Mesenteric fat pad (tissue), 1 donor: ENCODE results near the gene HOXC6. TPM values are rescaled to one million over a fixed set of nuclear protein-coding genes. Genes with fewer than 3 reads are reported as not detected.
"Not testable (repeated sequence)": the region's sequence is repeated elsewhere in the genome, so short reads cannot be mapped to it uniquely, and the experiment has no call there.

Source experiments
- DNase-seq: peaks from one replicate; pipeline ENCODE4 v3.0.0-alpha.2; 2020; ENCODE audit warnings: low spot score
- total RNA-seq: library from RNA; stranded (reverse); fragmentation: NEBNext Ultra II Directional; extraction: Animal tissue kit (Norgen Biotek cat#: 25700); gene quantifications from one replicate; pipeline ENCODE4 v1.2.1, GENCODE V29; 2021
- donor health status: DM: yes; HTN: yes; CAD: no.

Gene HOXC6
- total RNA-seq, 1 donor from 2014 or later, result 0.74 TPM

DNA sequence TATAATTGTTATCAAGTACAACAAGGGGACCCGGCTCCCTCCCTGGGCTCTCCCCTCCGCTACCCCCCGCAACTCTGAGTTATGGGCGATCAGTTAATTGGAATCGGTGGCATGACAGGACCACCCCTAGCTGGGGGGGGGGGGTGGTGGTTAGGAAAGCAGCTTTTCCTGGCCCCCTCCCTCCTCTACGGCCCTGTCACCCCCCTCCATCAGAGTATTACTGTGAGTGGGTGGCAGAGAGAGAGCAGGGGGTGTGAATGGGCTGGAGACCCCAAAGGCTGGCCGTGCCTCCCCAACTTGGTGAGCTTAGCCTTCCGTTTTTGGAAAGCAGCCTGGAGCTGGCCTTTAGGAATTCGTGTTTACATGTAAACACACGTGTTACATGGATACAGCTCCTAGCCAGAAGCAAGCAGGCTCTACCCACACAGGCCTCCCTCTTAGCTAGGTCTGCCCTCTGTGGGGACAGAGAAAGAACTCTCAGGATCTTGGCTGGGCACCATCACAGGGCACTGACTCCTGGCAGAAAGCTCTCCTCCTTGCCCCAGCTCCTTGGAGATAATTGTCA is 24.3 kb downstream of the HOXC6 start:
- DNase-seq, result peak; percentile 64

DNA sequence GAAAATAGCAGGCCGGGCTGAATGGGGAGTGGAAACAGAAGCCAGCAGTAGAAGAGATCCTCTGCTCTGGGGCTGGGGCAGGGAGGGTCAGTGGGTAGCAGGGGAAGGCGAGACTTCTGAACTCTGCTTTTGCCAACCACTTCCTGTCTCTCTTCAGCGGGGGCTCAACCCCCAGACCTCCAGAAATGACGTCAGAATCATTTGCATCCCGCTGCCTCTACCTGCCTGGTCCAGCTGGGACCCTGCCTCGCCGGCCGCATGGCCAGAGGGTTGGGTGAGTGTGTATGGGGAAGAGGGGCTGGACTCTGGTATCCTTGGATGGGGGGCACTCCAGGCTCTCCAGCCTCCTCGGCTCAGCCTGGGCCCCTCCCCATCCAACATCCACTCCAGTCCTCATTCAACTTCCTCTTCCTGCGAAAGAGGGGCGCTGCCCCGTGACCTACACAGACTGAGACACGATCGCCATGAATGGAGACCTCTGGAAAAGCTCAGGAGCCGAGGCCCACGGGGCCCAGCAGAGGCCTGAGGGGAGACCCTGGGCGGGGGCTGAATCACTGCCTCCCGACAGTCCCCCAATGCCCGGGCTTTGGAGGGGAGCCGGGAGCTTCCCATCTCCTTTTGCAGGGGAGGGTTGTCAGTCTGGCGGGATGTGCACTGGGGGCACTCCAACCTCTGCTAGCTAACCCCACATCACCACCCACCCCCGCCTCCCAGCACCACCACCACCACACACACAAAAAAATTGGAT is 24.9 kb downstream of the HOXC6 start:
- peak; percentile 82 for DNase-seq

DNA sequence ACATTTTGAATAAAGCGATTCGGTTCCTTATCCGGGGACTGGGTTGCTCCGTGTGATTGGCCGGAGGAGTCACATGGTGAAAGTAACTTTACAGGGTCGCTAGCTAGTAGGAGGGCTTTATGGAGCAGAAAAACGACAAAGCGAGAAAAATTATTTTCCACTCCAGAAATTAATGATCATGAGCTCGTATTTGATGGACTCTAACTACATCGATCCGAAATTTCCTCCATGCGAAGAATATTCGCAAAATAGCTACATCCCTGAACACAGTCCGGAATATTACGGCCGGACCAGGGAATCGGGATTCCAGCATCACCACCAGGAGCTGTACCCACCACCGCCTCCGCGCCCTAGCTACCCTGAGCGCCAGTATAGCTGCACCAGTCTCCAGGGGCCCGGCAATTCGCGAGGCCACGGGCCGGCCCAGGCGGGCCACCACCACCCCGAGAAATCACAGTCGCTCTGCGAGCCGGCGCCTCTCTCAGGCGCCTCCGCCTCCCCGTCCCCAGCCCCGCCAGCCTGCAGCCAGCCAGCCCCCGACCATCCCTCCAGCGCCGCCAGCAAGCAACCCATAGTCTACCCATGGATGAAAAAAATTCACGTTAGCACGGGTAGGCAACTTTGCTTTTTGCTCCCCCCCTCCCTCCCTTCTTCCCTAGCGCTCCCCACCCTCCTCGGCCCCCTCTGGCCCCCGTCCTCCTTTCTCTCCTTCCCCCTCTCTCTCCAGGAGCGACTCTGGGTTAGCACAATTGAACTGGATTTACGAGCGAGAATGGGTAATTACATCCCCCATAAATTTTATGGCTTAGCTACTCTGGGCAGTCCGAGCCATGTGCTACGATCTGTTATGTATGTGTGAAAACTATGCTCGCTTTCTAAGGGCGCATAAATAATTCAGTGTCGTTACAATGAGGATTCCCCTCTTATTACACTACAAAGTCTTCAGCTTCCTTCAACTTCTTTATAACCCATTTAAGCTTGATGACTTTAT is 25.8 kb downstream of the HOXC6 start, which contains the start of gene HOXC4:
Gene HOXC4, plus strand, starts transcription at position 85 of the 991 bp plus-strand sequence. Its CDS starts 88 bp downstream, at position 173.
- peak; percentile 88 for DNase-seq

DNA sequence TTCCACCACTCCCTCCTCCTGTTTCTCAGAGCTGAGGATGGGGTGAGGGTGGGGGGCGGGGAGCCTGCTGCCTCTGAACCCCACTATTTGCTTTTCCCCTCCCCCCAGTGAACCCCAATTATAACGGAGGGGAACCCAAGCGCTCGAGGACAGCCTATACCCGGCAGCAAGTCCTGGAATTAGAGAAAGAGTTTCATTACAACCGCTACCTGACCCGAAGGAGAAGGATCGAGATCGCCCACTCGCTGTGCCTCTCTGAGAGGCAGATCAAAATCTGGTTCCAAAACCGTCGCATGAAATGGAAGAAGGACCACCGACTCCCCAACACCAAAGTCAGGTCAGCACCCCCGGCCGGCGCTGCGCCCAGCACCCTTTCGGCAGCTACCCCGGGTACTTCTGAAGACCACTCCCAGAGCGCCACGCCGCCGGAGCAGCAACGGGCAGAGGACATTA is 26.5 kb downstream of the HOXC6 start:
- peak; percentile 78 for DNase-seq

DNA sequence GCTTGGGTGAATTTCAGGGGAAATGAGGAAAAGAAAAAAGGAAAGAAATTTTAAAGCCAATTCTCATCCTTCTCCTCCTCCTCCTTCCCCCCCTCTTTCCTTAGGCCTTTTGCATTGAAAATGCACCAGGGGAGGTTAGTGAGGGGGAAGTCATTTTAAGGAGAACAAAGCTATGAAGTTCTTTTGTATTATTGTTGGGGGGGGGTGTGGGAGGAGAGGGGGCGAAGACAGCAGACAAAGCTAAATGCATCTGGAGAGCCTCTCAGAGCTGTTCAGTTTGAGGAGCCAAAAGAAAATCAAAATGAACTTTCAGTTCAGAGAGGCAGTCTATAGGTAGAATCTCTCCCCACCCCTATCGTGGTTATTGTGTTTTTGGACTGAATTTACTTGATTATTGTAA is 27.3 kb downstream of the HOXC6 start:
- no peak for DNase-seq

DNA sequence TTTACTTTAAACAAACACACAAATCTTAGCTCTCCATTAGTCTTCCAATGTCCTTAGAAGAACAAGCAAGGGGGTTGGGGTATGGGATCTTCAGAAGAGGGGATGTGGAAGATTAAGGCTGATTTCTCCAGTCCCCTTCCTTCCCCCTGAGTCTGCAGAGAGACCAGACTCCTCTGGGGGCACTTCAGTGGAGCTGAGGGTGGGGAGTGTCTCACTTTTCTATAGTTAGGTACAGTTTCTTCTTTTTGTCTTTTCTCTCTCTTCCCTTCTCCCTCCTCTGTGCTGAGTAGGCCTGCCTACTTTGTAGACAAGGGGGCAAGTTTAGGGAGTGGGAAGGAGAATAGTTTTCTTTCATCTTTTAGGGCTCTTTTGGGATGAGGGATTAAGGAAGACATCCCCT is 27.9 kb downstream of the HOXC6 start:
- DNase-seq, result no peak

DNA sequence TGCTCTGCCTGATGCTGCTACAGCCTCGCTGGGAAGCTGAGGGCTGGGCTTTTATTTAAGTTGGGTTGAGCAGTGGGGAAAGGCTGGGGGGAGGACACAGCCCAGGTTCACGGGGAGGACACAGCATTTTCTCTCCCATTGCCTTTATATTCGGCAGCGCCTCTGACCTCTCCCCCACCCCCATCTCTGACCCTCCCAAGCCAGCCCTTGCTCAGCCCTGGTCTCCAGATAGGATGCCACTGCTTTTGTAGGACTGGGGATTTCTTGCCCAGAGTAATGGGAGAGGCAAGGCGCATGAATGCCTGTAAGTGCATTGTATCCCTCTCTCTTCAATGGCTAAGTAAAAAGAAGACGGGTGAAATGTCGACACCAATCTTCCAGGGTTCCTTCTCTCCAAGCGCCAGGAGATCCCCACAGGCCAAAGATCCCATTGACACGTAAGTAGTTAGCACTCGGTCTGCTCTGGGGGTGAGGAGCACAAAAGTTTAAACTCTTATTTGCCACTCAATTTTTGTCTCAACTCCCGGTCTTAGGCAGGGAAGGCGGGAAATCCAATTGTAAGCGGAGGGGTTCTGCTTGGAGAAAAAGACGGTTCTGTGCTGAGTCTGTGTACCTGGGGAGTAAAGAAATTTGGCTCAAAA is 30.0 kb downstream of the HOXC6 start:
- no peak for DNase-seq

DNA sequence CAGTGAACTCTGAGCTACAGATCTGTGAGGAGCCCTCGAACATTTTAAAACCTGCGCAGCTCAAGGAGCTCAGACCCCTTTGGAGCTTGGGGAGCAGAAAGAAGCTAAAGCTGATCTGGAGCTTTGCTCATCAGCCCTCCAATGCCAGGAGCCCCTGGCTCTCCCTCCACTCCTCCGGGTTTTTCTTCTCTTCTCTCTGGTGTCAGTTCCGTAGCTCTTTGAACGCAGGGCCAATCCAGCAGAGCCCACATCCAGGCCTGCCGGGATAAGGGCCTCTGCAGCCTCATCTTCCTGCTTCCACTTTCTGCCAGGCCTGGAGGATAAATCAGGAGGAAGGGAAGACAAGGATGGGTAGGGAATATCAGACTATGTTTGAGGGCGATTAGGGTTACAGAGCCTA is 31.4 kb downstream of the HOXC6 start:
- DNase-seq, result peak; percentile 60

DNA sequence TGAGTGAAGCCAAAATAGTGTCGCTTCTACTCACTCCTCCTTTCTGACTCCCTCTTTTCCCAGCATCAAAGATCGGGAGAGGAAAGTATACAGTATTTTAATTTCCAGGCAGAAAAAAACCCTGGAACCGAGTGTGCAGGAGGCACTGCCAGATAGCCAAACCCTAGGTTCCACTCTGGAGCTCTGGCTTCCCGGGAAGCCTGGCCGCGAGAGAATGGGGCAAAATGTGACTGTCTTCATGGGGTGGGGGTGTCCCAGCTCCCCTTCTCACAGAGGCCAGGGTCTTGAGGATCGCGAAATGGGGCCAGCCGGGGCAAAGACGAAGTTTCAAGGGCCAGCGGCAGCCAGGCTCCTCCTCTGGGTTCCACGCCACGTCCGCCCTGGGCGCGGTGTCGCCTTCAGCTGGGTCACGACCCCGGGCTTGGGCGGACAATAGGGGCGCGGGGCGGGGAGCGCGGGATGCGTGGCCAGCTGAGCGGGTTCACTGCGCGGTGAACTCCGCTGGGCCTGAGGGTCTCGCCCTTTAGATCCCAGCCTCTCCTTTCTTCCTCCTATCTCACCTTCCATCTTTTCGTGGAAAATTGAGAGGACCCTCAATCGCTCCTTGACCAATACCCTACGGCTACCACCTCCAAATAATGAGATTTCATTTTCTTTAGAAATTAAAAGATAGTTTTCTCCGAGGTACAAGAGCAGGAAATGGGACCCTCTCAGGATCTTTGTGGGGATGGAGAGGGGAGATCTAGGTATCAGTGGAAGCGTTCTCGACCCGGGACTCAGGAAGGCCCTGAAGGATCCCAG is 32.1 kb downstream of the HOXC6 start:
- peak; percentile 85 for DNase-seq

DNA sequence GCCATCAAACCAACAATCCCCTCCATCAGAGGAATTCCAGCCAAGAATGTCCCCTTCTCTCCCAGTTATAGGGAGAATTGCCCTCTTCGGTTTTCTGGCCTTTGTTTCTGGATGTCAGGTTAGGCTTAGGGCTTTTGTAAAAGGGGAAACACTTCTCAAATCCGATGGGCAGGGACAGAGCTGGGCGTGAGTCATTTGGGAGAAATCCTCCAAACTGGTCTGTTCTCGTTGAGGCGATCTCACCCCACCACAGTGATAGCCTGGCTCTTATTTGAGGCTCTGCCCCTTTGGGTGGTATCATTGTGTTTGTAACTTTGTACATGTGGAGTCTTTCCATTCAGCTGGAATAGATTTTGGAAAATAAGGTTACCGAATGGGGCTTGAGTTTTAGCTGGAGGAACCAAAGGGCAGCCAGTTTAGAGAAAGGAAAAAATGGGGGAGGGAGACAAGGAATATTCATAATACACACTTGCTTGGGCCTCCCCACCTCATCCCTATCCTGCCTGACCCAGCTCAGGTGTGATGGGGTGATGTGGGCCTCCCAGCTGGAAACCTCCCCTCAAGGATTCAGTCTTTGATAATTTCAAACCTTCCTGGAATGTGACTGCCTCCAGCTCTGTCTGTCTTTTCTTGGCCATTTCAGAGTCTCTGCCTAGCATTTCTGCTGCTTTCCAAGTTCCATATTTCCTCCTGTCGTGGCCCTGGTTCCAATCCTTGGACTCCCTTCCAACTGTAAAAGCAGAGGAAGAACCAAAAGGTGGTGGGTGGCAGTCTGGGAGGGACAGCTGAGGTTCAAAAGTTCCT is 32.9 kb downstream of the HOXC6 start:
- no peak for DNase-seq

DNA sequence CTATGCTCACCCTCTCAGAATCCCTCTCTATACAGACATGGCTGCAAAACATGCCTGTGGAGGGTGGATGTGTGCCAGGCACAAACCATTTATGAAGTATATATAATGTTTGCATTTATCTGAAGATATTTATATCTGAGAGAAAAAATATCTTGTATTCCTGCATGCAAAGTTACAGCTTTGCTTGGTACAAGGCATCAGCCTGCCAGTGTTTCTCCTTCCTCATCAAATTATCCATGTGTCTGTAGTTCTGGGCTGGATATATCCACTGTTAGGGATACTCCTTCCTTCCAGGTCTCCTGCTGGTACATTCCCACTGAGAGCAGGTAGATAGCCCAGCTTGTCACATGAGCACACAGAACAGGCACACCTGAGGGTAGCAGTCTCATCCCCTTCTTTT is 37.4 kb downstream of the HOXC6 start:
- DNase-seq, result no peak

DNA sequence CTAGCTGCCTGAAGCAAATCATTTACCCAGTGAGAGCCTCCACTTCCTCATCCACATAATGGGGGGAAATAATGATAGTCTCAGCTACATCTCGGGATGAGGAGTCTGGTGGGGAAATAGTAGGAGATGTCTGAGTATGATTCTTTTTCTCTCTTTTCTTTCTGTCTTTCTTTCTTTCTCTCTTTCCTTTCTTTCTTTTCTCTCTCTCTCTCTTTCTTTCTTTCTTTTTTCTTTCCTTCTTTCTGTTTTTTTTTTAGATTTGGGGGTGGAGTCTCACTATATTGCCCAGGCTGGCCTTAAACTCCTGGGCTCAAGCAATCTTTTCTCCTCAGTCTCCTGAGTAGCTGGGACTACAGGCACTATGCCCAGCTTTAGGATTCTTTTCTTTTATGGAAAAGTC is 38.2 kb downstream of the HOXC6 start:
- DNase-seq, result no peak

DNA sequence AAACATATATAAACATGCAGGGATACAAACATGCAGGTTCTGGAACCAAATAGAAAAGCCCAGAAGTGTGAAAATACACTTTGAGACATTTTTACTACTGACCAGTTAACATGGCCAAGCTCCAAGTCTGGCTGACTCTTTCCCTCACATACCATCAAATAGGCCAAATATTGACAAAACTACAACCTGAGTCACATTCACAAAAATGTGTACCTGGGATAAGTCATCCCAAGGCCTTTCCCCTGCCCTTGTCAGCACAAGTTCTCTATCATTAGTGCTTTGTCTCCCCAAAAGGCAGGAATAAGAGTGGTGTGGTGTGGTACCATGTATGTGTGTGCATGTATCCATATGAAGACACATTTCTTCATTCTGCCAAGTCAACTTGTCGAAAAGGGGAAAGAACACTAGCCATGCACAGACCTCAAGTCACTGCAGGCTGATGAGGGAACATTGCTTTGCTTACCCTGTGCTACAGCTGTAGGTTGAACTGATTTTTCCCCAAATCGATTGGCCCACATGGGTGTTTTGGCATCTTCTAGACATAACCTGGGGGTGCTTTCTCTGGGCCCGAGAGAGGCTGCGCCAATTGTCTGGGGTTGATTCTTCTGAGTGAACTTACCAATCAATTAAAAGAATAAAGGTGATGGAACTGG is 40.3 kb downstream of the HOXC6 start:
- no peak for DNase-seq

DNA sequence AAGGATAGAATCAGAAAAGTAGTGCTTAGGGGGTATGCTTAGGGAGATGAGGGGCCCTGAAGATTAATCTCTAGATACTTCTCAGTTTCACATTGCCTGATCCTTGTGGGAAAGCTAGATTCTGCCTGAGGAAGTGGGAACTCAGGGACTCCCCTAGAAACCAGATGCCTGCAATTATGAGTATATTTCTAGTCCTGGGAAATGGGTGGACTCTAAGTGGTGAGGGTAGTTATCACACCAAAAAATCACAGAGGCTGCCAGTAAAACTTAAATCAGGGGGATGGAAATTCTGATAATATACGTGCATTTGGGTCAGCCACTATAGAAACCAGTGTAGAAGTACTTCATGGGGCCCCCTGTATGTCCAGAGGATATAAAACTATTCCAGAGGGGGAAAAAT is 43.7 kb downstream of the HOXC6 start:
- DNase-seq, result no peak

DNA sequence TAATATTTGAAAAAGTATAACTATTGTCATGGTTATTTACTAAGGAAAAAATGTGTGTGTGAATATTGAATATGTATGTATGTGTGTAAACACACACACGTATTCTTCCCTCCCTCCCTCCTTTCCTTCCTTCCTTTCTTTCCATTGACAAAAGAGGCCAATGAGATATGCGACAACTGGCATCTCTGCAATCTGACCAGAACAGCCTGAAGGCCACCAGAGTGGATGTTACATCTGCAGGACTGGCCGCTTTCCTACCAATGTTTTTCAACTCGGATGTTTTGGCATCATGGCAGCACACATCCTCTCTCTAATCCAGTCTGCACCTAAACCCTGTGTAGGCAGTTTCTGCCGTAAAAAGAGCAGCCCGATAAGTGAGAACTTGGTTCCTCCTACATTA is 46.1 kb downstream of the HOXC6 start:
- DNase-seq, result no peak

DNA sequence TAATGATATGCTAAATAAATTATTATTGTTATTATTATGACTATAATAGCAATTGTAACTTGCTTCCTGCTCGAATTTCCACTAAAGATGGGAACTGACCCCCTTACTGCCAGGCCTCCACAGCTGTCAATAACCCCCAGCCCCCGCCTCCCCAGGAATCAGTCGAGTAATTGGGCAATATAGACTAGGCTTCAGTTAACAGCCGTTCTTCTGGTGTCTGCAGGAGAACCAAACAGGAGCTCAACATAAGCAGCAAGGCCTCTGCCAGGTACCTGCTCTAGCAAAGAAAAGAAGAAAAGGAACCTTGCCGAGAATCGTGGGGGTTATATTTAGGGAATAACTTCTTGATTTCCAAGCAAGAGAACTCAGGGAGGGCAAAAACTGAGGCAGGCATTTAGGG is 47.2 kb downstream of the HOXC6 start:
- no peak for DNase-seq

DNA sequence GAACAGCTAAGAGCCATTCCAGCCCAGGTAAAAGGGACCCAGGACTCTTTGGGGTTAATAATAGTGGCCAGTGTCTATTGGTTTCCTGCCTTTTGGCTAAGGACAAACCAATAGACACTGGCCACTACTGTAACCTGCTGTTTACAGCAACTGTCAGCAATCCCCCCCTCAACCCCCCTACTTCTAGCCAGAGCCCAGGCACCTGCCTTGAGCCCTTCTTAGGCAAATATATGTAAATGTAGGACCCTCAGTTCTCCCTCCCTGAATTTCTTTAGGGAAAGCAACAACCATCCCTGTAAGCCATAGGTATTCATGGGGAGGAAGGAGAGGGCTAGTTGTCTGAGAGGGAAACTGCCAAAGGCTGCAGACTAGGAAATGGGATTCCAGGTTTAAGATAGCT is 47.7 kb downstream of the HOXC6 start:
- DNase-seq, result no peak

DNA sequence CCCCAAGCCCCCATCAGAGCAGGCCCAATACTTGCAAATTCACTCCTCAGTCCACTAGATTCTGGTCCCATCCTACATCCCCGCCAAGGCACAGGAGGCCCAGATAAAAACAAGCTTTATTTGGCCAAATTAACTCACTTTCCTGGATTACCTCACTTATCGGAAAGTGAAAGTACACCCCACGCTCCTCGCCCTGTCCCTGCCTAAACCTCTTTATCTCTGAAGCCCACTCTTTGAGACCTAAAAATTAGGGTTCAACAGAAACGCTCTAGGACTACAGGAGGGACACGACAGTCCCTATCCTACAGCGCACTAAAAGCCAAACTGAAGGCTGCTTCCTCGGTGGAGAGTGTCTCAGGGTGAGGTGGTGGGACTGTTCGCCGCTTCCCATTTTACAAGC is 49.6 kb downstream of the HOXC6 start:
- DNase-seq, result not testable (repeated sequence)

DNA sequence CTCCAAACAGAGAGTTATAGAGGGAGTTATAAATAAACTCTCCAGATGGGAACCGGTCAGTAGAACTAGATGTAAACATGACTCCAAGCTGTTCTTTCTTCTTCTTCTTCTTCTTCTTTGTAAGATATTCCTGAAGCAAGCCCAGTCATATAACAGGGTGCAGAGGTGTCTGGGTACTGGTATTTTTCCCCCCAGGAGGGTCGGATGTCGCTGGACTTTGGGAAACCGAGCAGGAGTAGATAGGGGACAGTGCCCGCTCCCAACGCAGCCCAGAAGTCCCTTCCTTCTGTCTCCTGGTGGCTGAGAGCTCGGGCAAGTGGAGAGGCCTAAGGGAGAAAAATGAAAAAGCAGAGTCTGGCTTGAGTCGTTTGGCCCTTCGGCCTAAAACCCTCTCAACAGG is 50.9 kb downstream of the HOXC6 start:
- DNase-seq, result not testable (repeated sequence)
